K562 (cell line): ENCODE data around the gene TDRD9. TPM values are rescaled to one million over a fixed set of nuclear protein-coding genes. Genes with fewer than 3 reads are reported as not detected.

ENCODE experiments used
- ATAC-seq: fragments of 200-7000 bp; cut with Tn5 transposase; 3 replicates; pipeline ENCODE4 v1.9.1; 2020; ENCODE audit warnings: moderate library complexity
- BruUV-seq: library from RNA; stranded (reverse); fragments of 400-500 nt; replicated peaks from 2 replicates; lab custom pipeline; 2021; lab: Mats Ljungman, UMichigan
- CTCF ChIA-PET: fragments of 300-600 bp; formaldehyde crosslinking; extraction: SDS; loops from one replicate; lab custom pipeline; 2021; ENCODE audit warnings: low intra/inter-chr PET ratio; lab: Yijun Ruan, JAX
- POLR2A ChIA-PET: fragments of 300-600, 350-650 bp; sonication (Branson Sonifier 250); formaldehyde crosslinking; extraction: SDS; loops from one replicate; lab custom pipeline; 2021; ENCODE audit warnings: antibody characterized with exemption, inconsistent platforms; lab: Yijun Ruan, JAX
- DNase-seq, 4 experiments: peaks; one replicate each; pipeline versions ENCODE4 v3.0.0 to v3.0.0-alpha.2; 2011 to 2018; ENCODE audit warnings: low spot score in 3 of 4, mixed read lengths in 3 of 4; ENCODE audit errors: extremely low read depth in 1 of 4
- FAIRE-seq: peaks from 2 replicates; lab custom pipeline; 2011; peaks lifted over from hg19 to GRCh38; lab: Jason Lieb, UNC
- H2AFZ ChIP-seq: 2 replicates; pipeline ENCODE4 v1.6.0; 2011; ENCODE audit warnings: low read depth, low read length, control low read depth, inconsistent platforms
- H3K27ac ChIP-seq: fragments of 200-600 bp; 3 replicates; pipeline ENCODE4 v1.8.0; 2011; ENCODE audit warnings: low read depth, mild to moderate bottlenecking, control low read depth, inconsistent platforms, low read length, moderate library complexity, mixed read lengths; ENCODE audit errors: extremely low read depth
- H3K27me3 ChIP-seq, 2 experiments: fragments of 300-600 bp in 1 of 2; 2 replicates in 1 of 2; 3 replicates in 1 of 2; pipeline versions ENCODE4 v1.6.0 to v1.8.0; 2011; ENCODE audit warnings: inconsistent platforms in 2 of 2, low read length in 2 of 2, mild to moderate bottlenecking in 1 of 2, mixed read lengths in 1 of 2, moderate library complexity in 1 of 2; ENCODE audit not compliant: control insufficient read depth in 2 of 2, insufficient read depth in 2 of 2
- H3K36me3 ChIP-seq: fragments of 300-600 bp; 3 replicates; pipeline ENCODE4 v1.8.0; 2011; ENCODE audit warnings: mild to moderate bottlenecking, low read length, inconsistent platforms; ENCODE audit not compliant: control insufficient read depth, insufficient read depth
- H3K4me1 ChIP-seq, 2 experiments: fragments of 200-600 bp in 1 of 2; replicated peaks in 1 of 2; 2 replicates in 1 of 2; 3 replicates in 1 of 2; pipeline versions ENCODE4 v1.5.1 to v1.8.0; 2011; ENCODE audit warnings: inconsistent platforms in 2 of 2, low read length in 2 of 2, mild to moderate bottlenecking in 1 of 2, mixed read lengths in 1 of 2, moderate library complexity in 1 of 2; ENCODE audit not compliant: control insufficient read depth in 2 of 2, insufficient read depth in 2 of 2
- H3K4me2 ChIP-seq: 2 replicates; pipeline ENCODE4 v1.6.1; 2011; ENCODE audit warnings: low read length, control low read depth, inconsistent platforms, mixed read lengths; ENCODE audit not compliant: insufficient read depth
- H3K4me3 ChIP-seq: fragments of 200-600 bp; sonication (generic), shearing (Covaris generic); 2 replicates; pipeline ENCODE4 v1.5.1; 2016; ENCODE audit warnings: control low read depth, inconsistent platforms
- H3K79me2 ChIP-seq: fragments of 200-600 bp; 3 replicates; pipeline ENCODE4 v1.8.0; 2011; ENCODE audit warnings: low read length, inconsistent platforms; ENCODE audit not compliant: control insufficient read depth, insufficient read depth
- H3K9ac ChIP-seq, 2 experiments: 2 replicates each; pipeline versions ENCODE4 v1.6.0 to v1.6.1; 2011; ENCODE audit warnings: low read depth in 2 of 2, low read length in 2 of 2, control low read depth in 1 of 2, inconsistent platforms in 1 of 2, mild to moderate bottlenecking in 1 of 2, mixed read lengths in 1 of 2; ENCODE audit not compliant: insufficient read depth in 1 of 2
- H3K9me1 ChIP-seq: one replicate; pipeline ENCODE4 v1.6.0; 2011; ENCODE audit warnings: inconsistent platforms, mild to moderate bottlenecking, low read length, moderate library complexity; ENCODE audit not compliant: control insufficient read depth, insufficient read depth
- H3K9me3 ChIP-seq: replicated peaks from 2 replicates; pipeline ENCODE4 v1.5.1; 2011; ENCODE audit warnings: low read depth, low read length, inconsistent platforms; ENCODE audit not compliant: control insufficient read depth, insufficient read depth
- H4K20me1 ChIP-seq: replicated peaks from 2 replicates; pipeline ENCODE4 v1.6.1; 2011; ENCODE audit warnings: low read length, inconsistent platforms, mixed read lengths; ENCODE audit not compliant: control insufficient read depth, insufficient read depth
- AFF1 ChIP-seq, 2 experiments: fragments of 450-650 bp; IDR thresholded peaks; 2 replicates each; pipeline ENCODE4 v1.6.1; 2018; ENCODE audit warnings: mild to moderate bottlenecking in 2 of 2, low read depth in 1 of 2; ENCODE audit not compliant: partially characterized antibody in 2 of 2
- CC2D1A ChIP-seq: fragments of 450-650 bp; IDR thresholded peaks from 2 replicates; pipeline ENCODE4 v1.6.1; 2017; ENCODE audit warnings: mild to moderate bottlenecking
- COPS2 ChIP-seq: fragments of 450-650 bp; conservative IDR thresholded peaks from 2 replicates; pipeline ENCODE4 v1.6.1; 2016; ENCODE audit warnings: mild to moderate bottlenecking, moderate library complexity
- MTF1 ChIP-seq: fragments of 250-450 bp; sonication (Bioruptor Pico); IDR thresholded peaks from 2 replicates; pipeline ENCODE4 v1.9.0; 2021; ENCODE audit warnings: moderate library complexity, mild to moderate bottlenecking, inconsistent platforms, borderline replicate concordance
- POLR2AphosphoS5 ChIP-seq: IDR thresholded peaks from 2 replicates; pipeline ENCODE4 v1.6.1; 2011; ENCODE audit warnings: mild to moderate bottlenecking, low read depth, low read length, moderate library complexity; ENCODE audit not compliant: control insufficient read depth, insufficient read depth
- YBX1 ChIP-seq: fragments of 450-650 bp; IDR thresholded peaks from 2 replicates; pipeline ENCODE4 v1.7.1; 2016; ENCODE audit warnings: mild to moderate bottlenecking
- ZNF449 ChIP-seq: fragments of 250-450 bp; sonication (Bioruptor Pico); IDR thresholded peaks from 2 replicates; pipeline ENCODE4 v1.8.0; 2022; ENCODE audit warnings: moderate library complexity, mild to moderate bottlenecking, inconsistent platforms
- ZNF764 ChIP-seq: fragments of 250-450 bp; sonication (Bioruptor Pico); IDR thresholded peaks from 2 replicates; pipeline ENCODE4 v1.4.0; 2020; ENCODE audit warnings: low read depth, mild to moderate bottlenecking, moderate library complexity
- WGBS: fragments of 100-300 bp; shearing (Covaris generic); methylation state at CpG from one replicate; pipeline ENCODE4 v1.1.6; 2016; ENCODE audit warnings: low coverage, mixed read lengths; ENCODE audit not compliant: insufficient coverage; ENCODE audit errors: missing lambda C conversion rate; 5-methylcytosine and 5-hydroxymethylcytosine counted together
- in situ Hi-C: fragments of 300-500 bp; cut with MboI; formaldehyde crosslinking; loops from 4 replicates; pipeline ENCODE4 v1.15.0; 2018; ENCODE audit warnings: inconsistent platforms, mixed read lengths
- intact Hi-C: fragments of 100-400 bp; cut with micrococcal nuclease; formaldehyde crosslinking; loops from 2 replicates; pipeline ENCODE4 v1.14.2; 2022
- polyA plus RNA-seq, 8 experiments: library from polyadenylated mRNA; depleted of rRNA in 4 of 8; stranded (reverse) in 5 of 8; unstranded in 3 of 8; fragments of >200 nt; fragmentation: Nextera tagmentation in 2 of 8; fragmentation: Illumina TruSeq in 1 of 8; extraction: Ambion mirVana in 2 of 8; extraction: Trizol in 1 of 8; gene quantifications; 2 replicates each; pipeline versions ENCODE4 v1.2.1 to v1.2.3, GENCODE V29; 2011 to 2014; ENCODE audit warnings: inconsistent platforms in 1 of 8, missing spikeins in 1 of 8
- total RNA-seq, 7 experiments: library from RNA; depleted of rRNA in 6 of 7; stranded (reverse); fragments of >200 nt in 6 of 7; fragmentation: Illumina TruSeq in 2 of 7; extraction: Trizol in 2 of 7; gene quantifications; 2 replicates each; pipeline versions ENCODE4 v1.2.1 to v1.2.3, GENCODE V29; 2011 to 2021; ENCODE audit warnings: low replicate concordance in 1 of 7

The TDRD9 gene
- total and polyA plus RNA-seq, 9 of the 15 experiments (the other 6 are each of a cell fraction or from before 2014, with no cell fraction given), result 0.04 to 0.14 (median 0.04) TPM; not detected in 5

GRCh38 chr14:103890821-103891666 lies 37.2 kb upstream of the TDRD9 start:
- no peaks in the 10 kb centered on the region for H3K9me3 ChIP-seq
- intact Hi-C loops, result no loop called here
- no peak for ATAC-seq
- no peak overlapping the region; a peak in 1 of 4 replicates for H3K9ac ChIP-seq
- no TSS peak for BruUV-seq
- no peak for FAIRE-seq
- no peak overlapping the region for H3K27ac ChIP-seq
- DNase-seq, result no peak
- H3K36me3 ChIP-seq, result no peaks in the 10 kb centered on the region
- ChIA-PET POLR2A (no interaction called here), CTCF (no interaction called here)
- H3K27me3 ChIP-seq, result peaks cover 0 to 13% of the 10 kb centered on the region in 2 experiments; a peak in 3 of 5 replicates
- H3K4me2 ChIP-seq, result no peak overlapping the region
- H3K4me3 ChIP-seq, result no peak overlapping the region
- H3K4me1 ChIP-seq, result peaks cover 4 to 42% of the 10 kb centered on the region in 2 experiments; a peak in 4 of 5 replicates
- no peak overlapping the region for H2AFZ ChIP-seq
- no peaks in the 10 kb centered on the region for H3K9me1 ChIP-seq
- in situ Hi-C loops, result no loop called here
- no peaks in the 10 kb centered on the region; the same call in 1 of the 2 replicates for H4K20me1 ChIP-seq
- TF ChIP-seq ZNF449 (CRISPR knock-in tag), result no peak
- TF ChIP-seq YBX1, result no peak
- no peak for TF ChIP-seq COPS2
- no peak for TF ChIP-seq POLR2AphosphoS5
- TF ChIP-seq AFF1 (IDR thresholded peaks at IDR 0.05; ENCODE audit: low read depth in 1 of 2, partially characterized antibody in 2 of 2), result no peak
- no peak for TF ChIP-seq MTF1
- TF ChIP-seq CC2D1A, result no peak
- no peak for TF ChIP-seq ZNF764 (CRISPR knock-in tag)
- no peaks in the 10 kb centered on the region for H3K79me2 ChIP-seq
- 24% methylated on average over 10 of the region's 18 CpGs for WGBS
